Heart left ventricle (tissue), 16 donors: Measurements from ENCODE around the gene SREBF1. TPM values are rescaled to one million over a fixed set of nuclear protein-coding genes. Genes with fewer than 3 reads are reported as not detected.
A peak's percentile ranks its signal among the peaks of the same experiment; 100 is the strongest.

Source experiments
- ATAC-seq, 4 donors: fragments of 200-7000 bp; cut with Tn5 transposase; one replicate each; pipeline ENCODE4 v1.9.1; 2020 to 2022; ENCODE audit warnings: moderate library complexity in 4 of 4, mild to moderate bottlenecking in 3 of 4, moderate number of reproducible peaks in 1 of 4
- DNase-seq, 5 donors: peaks; one replicate each; pipeline ENCODE4 v3.0.0-alpha.2; 2020
- H3K27ac ChIP-seq, 12 donors: fragments of 200-600 bp; sonication (generic) in 4 of 12; one replicate each; pipeline versions ENCODE4 v1.5.0 to v1.8.0; 2016 to 2022; ENCODE audit warnings: mild to moderate bottlenecking in 2 of 12
- H3K27me3 ChIP-seq, 9 donors: fragments of 200-600 bp; sonication (generic) in 2 of 9; one replicate each; pipeline versions ENCODE4 v1.5.1 to v1.8.0; 2016 to 2022; ENCODE audit warnings: mild to moderate bottlenecking in 3 of 9
- H3K36me3 ChIP-seq, 9 donors: fragments of 200-600 bp; sonication (generic) in 2 of 9; one replicate each; pipeline versions ENCODE4 v1.5.0 to v1.8.0; 2018 to 2022; ENCODE audit warnings: mild to moderate bottlenecking in 2 of 9
- H3K4me1 ChIP-seq, 12 donors: fragments of 200-600 bp; sonication (generic) in 4 of 12; one replicate each; pipeline versions ENCODE4 v1.5.0 to v1.8.0; 2016 to 2022; ENCODE audit warnings: mild to moderate bottlenecking in 3 of 12
- H3K4me3 ChIP-seq, 12 donors: fragments of 200-600 bp; sonication (generic) in 4 of 12; one replicate each; pipeline versions ENCODE4 v1.5.0 to v1.8.0; 2017 to 2022; ENCODE audit warnings: mild to moderate bottlenecking in 9 of 12, moderate library complexity in 4 of 12
- H3K9me3 ChIP-seq, 12 donors: fragments of 200-600 bp; sonication (generic) in 4 of 12; one replicate each; pipeline versions ENCODE4 v1.5.0 to v1.8.0; 2016 to 2022; ENCODE audit warnings: mild to moderate bottlenecking in 1 of 12
- POLR2A ChIP-seq, 2 donors: fragments of 450-650 bp; IDR thresholded peaks; one replicate each; pipeline ENCODE4 v1.6.1; 2017; ENCODE audit warnings: antibody characterized with exemption in 2 of 2, mild to moderate bottlenecking in 2 of 2, moderate library complexity in 2 of 2
- WGBS, 4 donors: extraction: QIAGEN DNeasy Blood & Tissue Kit in 2 of 4; methylation state at CpG; one replicate each; pipeline versions ENCODE4 v1.1.5 to v1.1.7; 2013 to 2018; 5-methylcytosine and 5-hydroxymethylcytosine counted together
- intact Hi-C, 10 donors: fragments of 100-400 bp; cut with DNase I; formaldehyde crosslinking; loops; one replicate each; pipeline versions ENCODE4 v1.11.1 to v1.14.2; 2022
- polyA plus RNA-seq, 2 donors: library from polyadenylated mRNA; stranded (reverse); fragments of 200-250 nt; gene quantifications; one replicate each; pipeline ENCODE4 v1.2.3, GENCODE V29; 2013
- total RNA-seq, 9 donors: library from RNA; depleted of rRNA in 2 of 9; stranded (reverse); fragments of >200 nt in 2 of 9; fragmentation: NEBNext Ultra II Directional in 3 of 9; extraction: Animal tissue kit (Norgen Biotek cat#: 25700) in 3 of 9; gene quantifications; one replicate each; pipeline versions ENCODE4 v1.1.0 to v1.2.4, GENCODE V29; 2016 to 2023
- TF ChIP-seq, protein P1 (sequence below), 12 donors: fragments of 200-600 bp; sonication (generic) in 4 of 12; IDR thresholded peaks; one replicate each; pipeline versions ENCODE4 v1.5.0 to v1.8.0; 2018 to 2022; ENCODE audit warnings: antibody characterized with exemption in 12 of 12, mild to moderate bottlenecking in 5 of 12
- donor health status: ischemic (EF 13 %, LVEDD 7.1; RV severe dilation, severe dysfunction).
- donor health status: healthy with polysubstance abuse.
- donor health status: DM: no; HTN: yes; CAD: no.
- donor health status: DM: no; HTN: no; CAD: no.
- donor health status: ischemic (EF 25% LVEDD 6.9; RV normal size, moderate dysfunction).
- donor health status: ischemic (EF 25% LVEDD 5.7; RV mildly dilated, moderate dysfunction).
- donor health status: healthy.
- donor health status: DM: yes; HTN: yes; CAD: no.
- donor health status: ischemic (EF 35%, LVEDD 5.7; RV mildly dilated, moderate dysfunction).
- donor health status: nonischemic (EF 11% LVEDD 7.7; RV severe dilation, severe dysfunction).
- donor health status: DM: yes; HTN: yes; CAD: no.
- donor health status: PGD.
- donor health status: ischemic (EF 29% LVEDD 5.4; RV normal size, mild dysfunction).
- donor health status: nonischemic (EF 23%, LVEDD 6.1; RV moderate dilation, normal function).

The SREBF1 gene
- total and polyA plus RNA-seq, 11 donors: 12.8 to 55.2 (median 21.4) TPM

DNA sequence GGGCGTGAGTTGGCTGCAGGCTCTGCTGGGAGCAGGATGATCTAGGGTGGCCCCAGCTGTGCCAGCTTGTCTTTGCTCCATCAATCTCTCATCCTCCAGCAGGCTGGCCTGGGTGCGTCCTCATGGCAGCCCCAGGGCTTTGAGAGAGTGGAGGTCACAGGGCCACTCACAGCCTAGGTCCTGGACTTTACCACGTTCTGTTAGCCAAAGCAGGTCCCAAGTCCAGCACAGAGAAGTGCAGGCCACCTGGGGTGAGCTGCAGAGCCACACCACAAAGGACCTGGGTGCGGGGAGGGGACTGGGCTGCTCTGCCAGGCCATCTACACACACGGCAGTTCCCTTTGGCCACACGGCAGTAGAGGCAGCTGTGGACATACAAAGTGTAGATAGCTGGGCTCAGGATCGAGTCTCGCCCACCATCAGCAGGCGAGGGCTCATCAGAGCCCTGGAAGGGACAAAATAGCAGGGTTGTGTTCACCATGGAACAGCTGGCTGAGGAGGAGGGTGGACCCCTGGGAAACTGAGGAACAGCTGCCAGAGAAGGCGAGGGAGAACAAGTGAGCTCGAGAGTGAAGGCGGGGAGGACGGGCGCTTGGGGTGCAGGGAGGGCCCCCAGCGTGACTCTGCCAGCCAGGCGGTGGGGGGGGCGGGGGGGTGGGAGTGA lies 30.0 kb downstream of the SREBF1 start:
- H3K4me3 ChIP-seq: no peak overlapping the region
- H3K9me3 ChIP-seq: no peaks in the 10 kb centered on the region
- H3K4me1 ChIP-seq: peaks cover 3 to 57% (median 25%) of the 10 kb centered on the region in 12 donors
- H3K27me3 ChIP-seq: no peaks in the 10 kb centered on the region
- TF ChIP-seq, protein P1, sequence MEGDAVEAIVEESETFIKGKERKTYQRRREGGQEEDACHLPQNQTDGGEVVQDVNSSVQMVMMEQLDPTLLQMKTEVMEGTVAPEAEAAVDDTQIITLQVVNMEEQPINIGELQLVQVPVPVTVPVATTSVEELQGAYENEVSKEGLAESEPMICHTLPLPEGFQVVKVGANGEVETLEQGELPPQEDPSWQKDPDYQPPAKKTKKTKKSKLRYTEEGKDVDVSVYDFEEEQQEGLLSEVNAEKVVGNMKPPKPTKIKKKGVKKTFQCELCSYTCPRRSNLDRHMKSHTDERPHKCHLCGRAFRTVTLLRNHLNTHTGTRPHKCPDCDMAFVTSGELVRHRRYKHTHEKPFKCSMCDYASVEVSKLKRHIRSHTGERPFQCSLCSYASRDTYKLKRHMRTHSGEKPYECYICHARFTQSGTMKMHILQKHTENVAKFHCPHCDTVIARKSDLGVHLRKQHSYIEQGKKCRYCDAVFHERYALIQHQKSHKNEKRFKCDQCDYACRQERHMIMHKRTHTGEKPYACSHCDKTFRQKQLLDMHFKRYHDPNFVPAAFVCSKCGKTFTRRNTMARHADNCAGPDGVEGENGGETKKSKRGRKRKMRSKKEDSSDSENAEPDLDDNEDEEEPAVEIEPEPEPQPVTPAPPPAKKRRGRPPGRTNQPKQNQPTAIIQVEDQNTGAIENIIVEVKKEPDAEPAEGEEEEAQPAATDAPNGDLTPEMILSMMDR (IDR thresholded peaks at IDR 0.05): no peak
- no peak for TF ChIP-seq POLR2A (IDR thresholded peaks at IDR 0.05)
- intact Hi-C loops: no loop called here
- ATAC-seq (peak in 1 of 4 donors; percentile 6), DNase-seq (no peak)
- 81 to 87% (median 83%) methylated on average over 15 to 17 of the region's 17 CpGs for WGBS, 4 donors
- peak overlapping the region in 7 of 12 donors; percentile 12 to 81 (median 66) for H3K27ac ChIP-seq
- peaks cover 0 to 26% (median 15%) of the 10 kb centered on the region in 9 donors for H3K36me3 ChIP-seq

DNA sequence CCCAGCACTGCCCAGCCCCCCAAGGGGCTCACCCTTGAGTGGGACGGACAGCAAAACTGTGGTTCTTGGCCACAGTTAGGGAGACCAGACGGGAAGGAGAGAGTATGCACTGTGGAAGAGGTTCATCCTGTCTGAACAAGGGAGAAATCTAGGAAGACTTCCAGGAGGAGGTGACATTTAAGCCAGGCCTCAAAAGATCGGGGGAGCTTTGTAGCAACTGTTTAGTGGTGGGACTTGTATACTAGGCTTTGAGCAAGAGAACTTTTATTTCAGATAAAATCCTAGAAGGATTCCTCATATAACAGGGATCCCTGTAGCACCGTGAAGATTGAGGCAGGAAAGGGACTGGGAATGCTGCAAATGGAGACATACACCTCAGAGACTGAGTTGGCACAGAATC lies 30.8 kb downstream of the SREBF1 start:
- H3K4me3 ChIP-seq: no peak overlapping the region
- TF ChIP-seq, protein P1 (IDR thresholded peaks at IDR 0.05): no peak
- TF ChIP-seq POLR2A (IDR thresholded peaks at IDR 0.05): no peak
- no peaks in the 10 kb centered on the region for H3K9me3 ChIP-seq
- no peak for ATAC-seq
- 81 to 86% (median 85%) methylated on average over 4 of the region's 4 CpGs for WGBS, 4 donors
- DNase-seq: no peak
- peaks cover 0 to 29% (median 15%) of the 10 kb centered on the region in 9 donors for H3K36me3 ChIP-seq
- H3K27me3 ChIP-seq: no peaks in the 10 kb centered on the region
- peak overlapping the region in 10 of 12 donors; percentile 12 to 82 (median 68) for H3K27ac ChIP-seq
- H3K4me1 ChIP-seq: peaks cover 3 to 50% (median 22%) of the 10 kb centered on the region in 12 donors
- intact Hi-C loops: no loop called here

DNA sequence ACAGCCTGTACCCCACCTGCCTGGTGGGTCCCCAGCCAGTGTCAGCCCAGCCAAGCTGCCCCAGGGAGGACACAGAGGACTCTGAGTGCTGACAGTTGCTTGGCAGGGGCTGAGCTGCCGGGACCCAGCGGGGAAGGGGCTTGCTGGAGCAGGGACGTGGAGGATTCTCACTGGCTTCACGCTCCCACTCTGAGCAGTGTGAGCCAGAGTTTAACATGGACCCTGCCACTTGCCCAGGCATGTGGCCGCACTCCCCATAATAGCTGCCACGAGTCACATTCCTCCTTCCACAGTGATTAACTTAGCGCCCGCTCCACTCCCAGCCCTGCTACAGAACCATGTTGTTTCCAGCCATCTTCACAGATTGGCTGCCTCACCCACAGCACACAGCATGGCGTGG lies 31.2 kb downstream of the SREBF1 start:
- peak; percentile 23 to 72 (median 44) for ATAC-seq
- Histone ChIP-seq H3K27ac (peak overlapping the region in 10 of 12 donors; percentile 12 to 82 (median 68)), H3K9me3 (no peaks in the 10 kb centered on the region), H3K36me3 (peaks cover 0 to 29% (median 12%) of the 10 kb centered on the region in 9 donors), H3K4me3 (no peak overlapping the region), H3K4me1 (peaks cover 0 to 46% (median 18%) of the 10 kb centered on the region in 12 donors), H3K27me3 (no peaks in the 10 kb centered on the region)
- TF ChIP-seq POLR2A (IDR thresholded peaks at IDR 0.05): no peak
- TF ChIP-seq, protein P1 (IDR thresholded peaks at IDR 0.05): no peak
- peak in 1 of 5 donors; percentile 68 for DNase-seq
- WGBS, 4 donors: 46 to 61% (median 49%) methylated on average over 5 to 9 of the region's 9 CpGs
- intact Hi-C loops: no loop called here

GRCh38 chr17:17804007-17804406 lies 32.8 kb downstream of the SREBF1 start:
- no peak for ATAC-seq
- Histone ChIP-seq H3K4me1 (peaks cover 0 to 39% (median 18%) of the 10 kb centered on the region in 12 donors), H3K4me3 (no peak overlapping the region), H3K27ac (no peak overlapping the region), H3K27me3 (no peaks in the 10 kb centered on the region), H3K9me3 (no peaks in the 10 kb centered on the region), H3K36me3 (peaks cover 0 to 33% (median 13%) of the 10 kb centered on the region in 9 donors)
- TF ChIP-seq, protein P1 (IDR thresholded peaks at IDR 0.05): no peak
- TF ChIP-seq POLR2A (IDR thresholded peaks at IDR 0.05): no peak
- DNase-seq: no peak
- intact Hi-C loops: no loop called here
- 98 to 100% (median 99%) methylated on average over 3 of the region's 3 CpGs for WGBS, 4 donors
